Neural progenitor cell (in vitro differentiated cells): ENCODE measurements around the gene PNCK. TPM values are rescaled to one million over a fixed set of nuclear protein-coding genes. Genes with fewer than 3 reads are reported as not detected.

Experiments
- DNase-seq: peaks from one replicate; pipeline ENCODE4 v3.0.0-alpha.2; 2016; ENCODE audit warnings: low spot score
- H2AFZ ChIP-seq: fragments of 200-600 bp; sonication (generic); replicated peaks from 2 replicates; pipeline ENCODE4 v1.6.1; 2016; ENCODE audit warnings: antibody characterized with exemption
- H3F3A ChIP-seq: fragments of 200-600 bp; sonication (generic); 2 replicates; pipeline ENCODE4 v1.6.1; 2016; ENCODE audit warnings: antibody characterized with exemption, low read depth
- H3K27ac ChIP-seq: fragments of 200-600 bp; sonication (generic); 2 replicates; pipeline ENCODE4 v1.5.1; 2016; ENCODE audit warnings: mild to moderate bottlenecking
- H3K27me3 ChIP-seq: fragments of 200-600 bp; sonication (generic); 2 replicates; pipeline ENCODE4 v1.6.1; 2016; ENCODE audit warnings: mild to moderate bottlenecking, moderate library complexity
- H3K36me3 ChIP-seq: fragments of 200-600 bp; sonication (generic); 2 replicates; pipeline ENCODE4 v1.5.1; 2016
- H3K4me1 ChIP-seq: fragments of 200-600 bp; sonication (generic); 2 replicates; pipeline ENCODE4 v1.6.1; 2016; ENCODE audit warnings: mixed run types
- H3K4me2 ChIP-seq: fragments of 200-600 bp; sonication (generic); 2 replicates; pipeline ENCODE4 v1.6.1; 2016
- H3K4me3 ChIP-seq: fragments of 200-600 bp; sonication (generic); 2 replicates; pipeline ENCODE4 v1.5.1; 2016
- H3K79me2 ChIP-seq: fragments of 200-600 bp; sonication (generic); 2 replicates; pipeline ENCODE4 v1.6.1; 2016; ENCODE audit warnings: low read depth
- H3K9ac ChIP-seq: fragments of 200-600 bp; sonication (generic); 2 replicates; pipeline ENCODE4 v1.6.1; 2016
- H3K9me3 ChIP-seq: fragments of 200-600 bp; sonication (generic); 2 replicates; pipeline ENCODE4 v1.5.1; 2016; ENCODE audit warnings: low read depth
- H4K20me1 ChIP-seq: fragments of 200-600 bp; sonication (generic); 2 replicates; pipeline ENCODE4 v1.6.1; 2016; ENCODE audit warnings: low read depth
- H3K27ac Mint-ChIP-seq: 3 replicates; pipeline ENCODE4 v1.8.0; 2021; ENCODE audit warnings: mixed read lengths
- H3K27me3 Mint-ChIP-seq: 2 replicates; pipeline ENCODE4 v1.8.0; 2022; ENCODE audit warnings: low read depth, mild to moderate bottlenecking, inconsistent platforms, moderate library complexity, mixed read lengths; ENCODE audit not compliant: insufficient read depth
- H3K36me3 Mint-ChIP-seq: 3 replicates; pipeline ENCODE4 v1.8.0; 2021; ENCODE audit warnings: mixed read lengths
- H3K4me1 Mint-ChIP-seq: 3 replicates; pipeline ENCODE4 v1.8.0; 2021; ENCODE audit warnings: mixed read lengths
- H3K4me3 Mint-ChIP-seq: 3 replicates; pipeline ENCODE4 v1.8.0; 2021; ENCODE audit warnings: mild to moderate bottlenecking, moderate library complexity, mixed read lengths
- H3K9me3 Mint-ChIP-seq: 3 replicates; pipeline ENCODE4 v1.8.0; 2020; ENCODE audit warnings: mixed read lengths
- EZH2 ChIP-seq: fragments of 200-600 bp; sonication (generic); IDR thresholded peaks from 2 replicates; pipeline ENCODE4 v1.6.1; 2017; ENCODE audit warnings: antibody characterized with exemption, mild to moderate bottlenecking, moderate library complexity
- EZH2phosphoT487 ChIP-seq: fragments of 200-600 bp; sonication (generic); IDR thresholded peaks from 2 replicates; pipeline ENCODE4 v1.6.1; 2017; ENCODE audit warnings: antibody characterized with exemption
- total RNA-seq: library from RNA; depleted of rRNA; stranded (reverse); fragments of >200 nt; gene quantifications from 2 replicates; pipeline ENCODE4 v1.2.3, GENCODE V29; 2015; ENCODE audit warnings: low replicate concordance
- TF ChIP-seq, protein P1 (sequence below): fragments of 200-600 bp; sonication (generic); IDR thresholded peaks from 2 replicates; pipeline ENCODE4 v1.5.1; 2017; ENCODE audit warnings: antibody characterized with exemption, mild to moderate bottlenecking

Gene PNCK
- total RNA-seq, 1 donor from 2014 or later, result 19.7 TPM

DNA sequence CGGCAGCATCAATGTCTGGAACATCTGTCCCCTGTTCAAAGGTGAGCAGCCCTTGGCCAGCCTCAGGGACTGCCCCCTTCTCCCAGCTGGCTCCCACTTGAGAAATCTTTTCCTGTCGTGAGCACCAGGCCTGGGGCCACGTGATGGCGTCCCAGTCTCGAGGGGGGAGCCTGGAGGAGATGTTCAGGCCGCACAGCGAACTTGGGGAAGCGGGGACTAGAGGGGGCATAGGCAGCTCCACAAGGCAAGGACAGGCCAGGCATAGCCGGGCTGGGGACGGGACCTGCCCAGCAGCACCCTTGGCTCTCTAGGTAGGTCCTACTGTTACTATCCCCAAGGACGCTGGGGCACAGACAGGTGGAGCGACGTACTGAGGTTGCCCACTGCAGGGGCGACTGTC, 16.9 kb upstream of the PNCK start:
- H3K36me3 ChIP-seq, result no peaks in the 10 kb centered on the region
- H3K4me3 ChIP-seq, result peak overlapping the region; percentile 59

DNA sequence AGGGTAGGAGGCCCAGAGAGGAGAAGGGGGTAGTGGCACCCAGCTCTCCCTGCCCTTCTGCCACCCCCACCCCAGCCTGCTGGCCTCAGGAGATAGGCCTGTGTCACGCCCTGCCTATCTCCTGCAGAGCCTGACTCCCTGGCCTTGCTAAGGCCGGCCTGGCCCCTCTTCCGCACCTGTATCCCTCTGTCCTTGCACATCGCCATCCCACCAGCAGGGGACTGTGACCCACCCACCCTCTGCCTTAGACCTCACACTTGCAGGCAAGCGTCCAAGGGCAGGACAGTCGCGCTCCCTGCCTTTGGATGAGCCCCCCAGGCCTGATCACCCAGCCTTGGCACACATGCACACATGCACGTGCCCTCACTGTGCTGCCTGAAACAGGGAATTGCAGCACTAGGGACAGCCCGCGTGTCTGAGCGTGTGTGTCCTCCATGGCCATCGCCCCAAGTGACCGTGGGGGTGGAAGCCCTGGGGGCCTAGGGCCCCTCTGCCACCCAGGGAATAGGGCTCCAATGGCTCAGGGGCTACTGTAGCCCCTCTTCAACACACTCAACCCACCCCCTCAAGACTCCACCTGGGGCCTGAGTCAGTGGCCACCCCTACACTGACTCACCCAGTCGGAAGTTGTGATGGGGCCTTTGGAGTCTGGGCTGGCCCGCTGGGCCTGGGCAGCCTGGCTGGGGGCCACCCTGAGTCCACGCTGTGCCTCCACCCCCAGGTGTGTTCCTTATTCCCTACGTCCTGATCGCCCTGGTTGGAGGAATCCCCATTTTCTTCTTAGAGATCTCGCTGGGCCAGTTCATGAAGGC, 16.2 kb upstream of the PNCK start:
- Histone ChIP-seq H3K9me3 (no peaks in the 10 kb centered on the region), H3F3A (peaks cover 21% of the 10 kb centered on the region), H3K27ac (no peak overlapping the region), H4K20me1 (peaks cover 59% of the 10 kb centered on the region), H3K79me2 (peaks cover 59% of the 10 kb centered on the region), H3K36me3 (no peaks in the 10 kb centered on the region), H3K4me2 (peak overlapping the region; percentile 83), H3K4me3 (peak overlapping the region; percentile 59), H3K27me3 (no peaks in the 10 kb centered on the region), H3K9ac (peak overlapping the region; percentile 42), H2AFZ (no peak overlapping the region), H3K4me1 (no peaks in the 10 kb centered on the region)
- TF ChIP-seq EZH2, result no peak
- TF ChIP-seq, protein P1, sequence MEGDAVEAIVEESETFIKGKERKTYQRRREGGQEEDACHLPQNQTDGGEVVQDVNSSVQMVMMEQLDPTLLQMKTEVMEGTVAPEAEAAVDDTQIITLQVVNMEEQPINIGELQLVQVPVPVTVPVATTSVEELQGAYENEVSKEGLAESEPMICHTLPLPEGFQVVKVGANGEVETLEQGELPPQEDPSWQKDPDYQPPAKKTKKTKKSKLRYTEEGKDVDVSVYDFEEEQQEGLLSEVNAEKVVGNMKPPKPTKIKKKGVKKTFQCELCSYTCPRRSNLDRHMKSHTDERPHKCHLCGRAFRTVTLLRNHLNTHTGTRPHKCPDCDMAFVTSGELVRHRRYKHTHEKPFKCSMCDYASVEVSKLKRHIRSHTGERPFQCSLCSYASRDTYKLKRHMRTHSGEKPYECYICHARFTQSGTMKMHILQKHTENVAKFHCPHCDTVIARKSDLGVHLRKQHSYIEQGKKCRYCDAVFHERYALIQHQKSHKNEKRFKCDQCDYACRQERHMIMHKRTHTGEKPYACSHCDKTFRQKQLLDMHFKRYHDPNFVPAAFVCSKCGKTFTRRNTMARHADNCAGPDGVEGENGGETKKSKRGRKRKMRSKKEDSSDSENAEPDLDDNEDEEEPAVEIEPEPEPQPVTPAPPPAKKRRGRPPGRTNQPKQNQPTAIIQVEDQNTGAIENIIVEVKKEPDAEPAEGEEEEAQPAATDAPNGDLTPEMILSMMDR, result peak; percentile 34
- Mint-ChIP-seq H3K9me3 (peaks cover 9% of the 10 kb centered on the region), H3K27me3 (peaks cover 3% of the 10 kb centered on the region), H3K27ac (no peak overlapping the region), H3K36me3 (no peaks in the 10 kb centered on the region), H3K4me1 (peaks cover 17% of the 10 kb centered on the region), H3K4me3 (peak overlapping the region; percentile 82)
- DNase-seq, result peak; percentile 34

More for the DNA sequence above, 16.9 kb upstream of the PNCK start:
- Mint-ChIP-seq H3K27me3 (peaks cover 3% of the 10 kb centered on the region), H3K4me1 (peaks cover 17% of the 10 kb centered on the region), H3K9me3 (peaks cover 9% of the 10 kb centered on the region), H3K36me3 (no peaks in the 10 kb centered on the region), H3K27ac (no peak overlapping the region), H3K4me3 (peak overlapping the region; percentile 66)
- peaks cover 14% of the 10 kb centered on the region for H3F3A ChIP-seq
- H3K27ac ChIP-seq, result no peak overlapping the region
- no peak for DNase-seq
- no peaks in the 10 kb centered on the region for H3K27me3 ChIP-seq
- peak overlapping the region; percentile 83 for H3K4me2 ChIP-seq
- H4K20me1 ChIP-seq, result peaks cover 65% of the 10 kb centered on the region
- peak overlapping the region; percentile 42 for H3K9ac ChIP-seq
- H2AFZ ChIP-seq, result no peak overlapping the region
- H3K4me1 ChIP-seq, result no peaks in the 10 kb centered on the region
- peaks cover 56% of the 10 kb centered on the region for H3K79me2 ChIP-seq
- H3K9me3 ChIP-seq, result no peaks in the 10 kb centered on the region
- TF ChIP-seq EZH2, result no peak
- TF ChIP-seq, protein P1, result no peak
- TF ChIP-seq EZH2phosphoT487, result no peak

DNA sequence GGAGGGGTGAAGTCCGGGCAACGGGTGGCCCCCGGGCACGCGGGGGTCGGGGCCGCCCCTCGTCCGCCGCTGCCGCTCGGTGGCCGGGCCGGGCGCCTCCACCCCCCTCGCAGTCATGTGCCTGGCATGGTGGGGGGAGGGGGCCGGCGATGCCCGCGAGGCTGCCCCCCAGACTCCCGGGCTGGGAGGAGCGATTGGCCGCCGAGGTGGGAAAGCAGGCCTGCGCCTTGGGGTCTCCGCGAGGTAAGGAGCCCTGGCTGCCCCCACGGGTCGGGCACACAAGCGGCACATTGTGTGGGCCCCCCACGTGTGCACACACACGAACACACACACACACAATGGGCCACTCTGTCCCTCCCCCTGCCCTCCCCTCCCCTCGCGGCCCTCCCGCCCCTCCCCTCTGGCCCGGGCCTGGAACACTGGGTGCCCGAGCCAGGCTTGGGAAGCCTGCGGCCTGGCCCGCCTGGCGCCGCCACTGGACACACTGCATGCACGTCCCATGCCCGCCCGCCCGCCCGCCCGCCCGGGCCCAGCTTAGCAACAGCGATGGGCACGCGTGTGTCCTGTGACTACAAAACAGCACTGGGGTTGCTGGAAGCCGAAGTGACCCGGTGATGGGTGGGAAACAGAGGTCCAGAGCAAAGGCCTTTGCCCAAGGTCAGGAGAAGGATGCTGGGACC, 15.4 kb upstream of the PNCK start:
- H3K4me1 Mint-ChIP-seq, result peaks cover 17% of the 10 kb centered on the region
- Histone ChIP-seq H2AFZ (no peak overlapping the region), H3K9me3 (no peaks in the 10 kb centered on the region), H3K4me1 (peaks cover under 1% of the 10 kb centered on the region), H3K79me2 (peaks cover 59% of the 10 kb centered on the region), H3F3A (peaks cover 25% of the 10 kb centered on the region), H3K9ac (peak overlapping the region; percentile 45), H3K36me3 (no peaks in the 10 kb centered on the region), H3K27ac (no peak overlapping the region), H4K20me1 (peaks cover 52% of the 10 kb centered on the region), H3K4me2 (peak overlapping the region; percentile 83), H3K4me3 (peak overlapping the region; percentile 59), H3K27me3 (no peaks in the 10 kb centered on the region)
- no peaks in the 10 kb centered on the region for H3K36me3 Mint-ChIP-seq
- peaks cover 3% of the 10 kb centered on the region for H3K27me3 Mint-ChIP-seq
- H3K4me3 Mint-ChIP-seq, result peak overlapping the region; percentile 82
- H3K9me3 Mint-ChIP-seq, result peaks cover 8% of the 10 kb centered on the region
- TF ChIP-seq, protein P1, result no peak
- TF ChIP-seq EZH2phosphoT487, result no peak
- no peak for TF ChIP-seq EZH2
- peak; percentile 49 for DNase-seq
- no peak overlapping the region for H3K27ac Mint-ChIP-seq
